Head of caudate nucleus (tissue), 42 donors: ENCODE results near the gene INS.

Experiments
- DNase-seq, 42 donors: peaks; one replicate each; pipeline versions ENCODE4 v3.0.0 to v3.0.0-alpha.2; 2020 to 2021; ENCODE audit warnings: mixed read lengths in 7 of 42
- intact Hi-C: fragments of 100-400 bp; cut with DNase I; formaldehyde crosslinking; loops from one replicate; pipeline ENCODE4 v1.15.0; 2022

INS gene

DNA sequence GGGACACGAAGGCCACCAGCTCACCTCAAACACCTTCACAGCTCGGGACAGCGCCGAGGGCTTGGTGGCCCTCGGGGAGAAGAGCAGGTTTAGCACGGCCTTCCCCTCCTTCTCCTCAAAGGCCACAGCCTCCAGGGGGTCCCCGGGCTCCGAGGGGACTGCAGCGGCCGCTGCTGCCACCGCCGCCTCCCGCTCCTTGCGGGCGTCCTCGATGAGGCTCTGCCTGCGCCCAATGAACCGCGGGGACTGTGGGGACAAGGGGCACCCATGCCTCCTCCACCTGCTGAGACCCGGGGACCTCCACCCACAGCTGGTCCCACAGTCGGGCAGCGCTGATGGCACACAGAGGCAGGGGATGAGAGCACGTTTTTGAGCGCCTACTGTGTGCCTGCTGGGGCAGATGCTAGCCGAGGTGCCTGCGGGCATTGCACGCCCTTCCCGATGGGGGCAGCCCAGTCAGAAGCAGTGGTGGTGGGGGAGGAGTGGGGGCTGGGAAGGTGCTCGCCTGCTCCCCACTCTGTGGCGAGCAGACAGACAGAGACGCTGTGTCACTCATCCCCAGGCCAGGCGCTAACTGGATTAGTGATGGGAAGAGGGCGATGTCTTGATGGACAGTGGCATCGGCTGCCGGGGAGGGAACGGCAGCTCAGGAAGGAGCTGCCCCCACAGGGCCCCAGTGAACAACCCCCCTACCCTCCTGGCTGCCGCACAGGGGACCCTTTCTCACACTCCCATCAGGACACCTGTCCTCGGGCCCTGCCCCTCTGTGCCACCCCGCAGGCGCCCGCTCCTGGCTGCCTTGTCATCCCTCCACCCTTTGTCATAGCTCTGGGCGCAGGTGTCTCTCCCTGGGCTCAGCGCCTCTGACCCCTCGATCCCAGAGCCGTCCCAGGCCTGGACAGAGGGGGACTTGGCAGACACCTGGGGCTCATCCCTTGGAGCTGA is 8.9 kb upstream of the INS start:
- intact Hi-C loops = no loop called here
- DNase-seq = no peak

- intact Hi-C loops = no loop called here
- DNase-seq = no peak
Observed at GRCh38 chr11:2169005-2169378, 8.0 kb upstream of the INS start.

DNA sequence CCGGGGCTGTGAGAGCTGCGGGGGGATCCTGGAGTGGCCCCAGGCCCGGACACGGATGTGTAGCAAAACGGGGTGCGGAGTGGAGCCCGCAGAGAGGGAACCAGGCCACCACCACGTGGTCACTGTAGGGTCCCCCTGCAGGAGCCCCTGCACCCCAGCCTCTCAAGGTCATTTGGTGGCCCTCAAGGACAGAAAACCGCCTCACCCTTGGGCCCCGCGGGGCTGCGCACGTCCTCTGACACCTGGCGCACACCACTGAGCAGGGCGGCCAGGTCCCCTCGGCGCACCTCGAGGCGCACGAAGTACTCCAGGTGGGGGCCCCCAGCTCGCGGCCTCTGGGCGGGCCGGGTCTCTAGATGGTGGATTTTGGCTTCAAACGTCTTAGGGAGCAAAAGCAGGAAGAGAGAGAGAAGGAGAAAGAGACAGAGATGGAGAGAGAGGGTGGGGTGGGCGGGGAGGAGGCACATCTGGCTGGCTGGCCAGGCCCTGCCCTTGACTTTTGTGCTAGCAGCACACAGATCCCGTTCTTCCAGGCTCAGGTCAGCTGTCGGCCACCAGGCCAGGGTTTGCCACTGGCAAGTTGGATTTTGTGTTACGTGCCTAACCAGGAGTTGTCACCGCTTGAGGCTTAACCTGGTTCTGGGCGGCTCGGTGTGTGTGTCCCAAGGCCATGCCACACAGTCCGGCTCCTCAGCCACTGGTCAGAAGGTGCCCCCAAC is 7.4 kb upstream of the INS start:
- DNase-seq = no peak

GRCh38 chr11:2167141-2168045 is 6.4 kb upstream of the INS start:
- intact Hi-C loops = no loop called here

More for the DNA sequence above, 7.4 kb upstream of the INS start:
- intact Hi-C loops = no loop called here

DNA sequence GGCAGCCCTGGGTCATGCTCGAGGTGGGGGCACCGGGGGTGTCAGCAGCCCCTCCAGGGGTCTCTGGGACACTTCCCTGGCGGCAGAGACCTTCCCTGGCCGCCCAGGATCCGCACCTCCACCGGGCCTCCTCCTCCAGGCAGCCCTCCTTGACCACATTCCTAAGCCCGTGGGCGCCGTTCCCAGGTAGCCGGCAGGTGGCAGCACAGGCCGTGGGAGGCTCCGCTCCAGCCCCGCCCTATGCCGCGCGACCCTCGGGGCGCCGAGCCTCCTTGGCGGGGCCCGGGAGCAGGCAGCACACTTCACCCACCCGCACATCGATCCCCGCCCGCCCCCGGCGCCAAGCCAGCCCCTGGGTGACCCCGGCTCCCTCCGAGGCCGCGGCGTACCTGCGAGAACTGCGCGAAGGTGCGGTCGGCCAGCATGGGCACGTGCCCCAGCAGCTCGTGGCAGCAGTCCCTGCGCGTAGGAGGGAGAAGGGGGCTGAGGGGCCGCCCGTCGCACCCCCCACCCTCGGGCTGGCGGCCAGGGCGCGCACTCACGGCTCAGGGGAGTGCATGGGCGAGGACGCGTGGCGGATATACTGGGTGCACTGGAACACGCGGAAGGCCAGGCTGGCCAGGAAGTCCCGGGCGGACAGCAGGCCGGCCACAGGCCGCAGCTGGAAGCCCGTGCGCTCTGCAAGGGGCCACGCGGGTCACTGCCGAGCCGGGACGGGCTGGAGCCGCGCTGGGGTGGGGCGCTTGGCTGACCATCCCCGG is 5.3 kb upstream of the INS start:
- intact Hi-C loops = no loop called here
- peak in 7 of 42 donors; percentile 12 to 62 (median 49) for DNase-seq

More at GRCh38 chr11:2167141-2168045, 6.4 kb upstream of the INS start:
- DNase-seq = no peak

GRCh38 chr11:2165571-2165970 is 4.6 kb upstream of the INS start:
- no peak for DNase-seq
- intact Hi-C loops = no loop called here

DNA sequence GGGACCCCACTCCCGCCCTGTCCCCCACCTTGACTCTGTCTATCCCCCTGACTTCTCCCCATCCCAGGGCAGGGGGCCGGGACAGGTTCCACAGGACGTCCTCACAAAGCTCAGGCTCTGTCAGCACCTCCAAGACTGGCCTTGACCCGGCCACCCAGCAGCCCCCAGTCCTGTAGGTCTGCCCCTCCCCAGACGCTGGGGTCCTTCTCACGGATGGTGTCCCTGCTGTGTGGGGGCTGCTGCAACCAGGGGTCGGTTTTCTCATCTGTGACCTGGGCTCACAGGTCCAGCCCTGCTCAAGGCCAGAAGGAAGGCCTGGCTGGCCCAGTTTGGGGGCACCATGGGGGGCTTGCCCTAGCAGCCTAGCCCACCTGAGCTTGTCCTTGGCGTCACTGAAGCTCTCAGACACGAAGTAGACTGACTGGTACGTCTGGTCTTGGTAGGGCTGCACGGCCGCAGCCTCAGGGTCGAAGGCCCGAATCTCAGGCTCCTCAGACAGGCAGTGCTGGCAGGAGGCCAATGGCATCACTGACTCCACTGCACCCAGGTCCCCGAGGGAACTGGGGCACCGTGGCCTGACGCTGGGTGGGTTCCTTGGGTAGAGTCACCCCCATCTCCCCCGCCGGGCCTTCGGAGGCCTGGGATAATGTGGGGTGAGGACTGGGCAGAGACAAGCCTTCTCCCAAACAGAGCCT is 4.0 kb upstream of the INS start:
- DNase-seq = no peak
- intact Hi-C loops = no loop called here

DNA sequence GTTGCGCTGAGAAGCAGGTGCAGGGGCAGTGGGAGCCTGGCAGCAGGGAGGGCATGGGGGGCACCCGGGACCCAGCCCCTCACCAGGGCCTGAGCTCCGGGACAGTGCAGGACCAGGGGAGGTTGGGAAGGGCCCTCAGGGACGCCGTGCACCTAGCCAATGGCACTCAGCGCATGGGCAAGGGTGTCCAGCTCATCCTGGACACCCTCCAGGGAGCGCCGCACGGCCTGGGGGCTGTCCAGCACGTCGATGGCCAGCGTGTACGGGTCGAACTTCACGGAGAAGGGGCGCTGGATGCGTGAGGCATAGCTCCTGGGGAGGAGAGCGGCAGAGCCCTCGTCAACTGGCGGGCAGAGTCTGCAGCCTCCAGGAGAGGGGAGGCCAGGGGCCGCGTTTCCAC is 3.1 kb upstream of the INS start:
- intact Hi-C loops = no loop called here
- DNase-seq = no peak

DNA sequence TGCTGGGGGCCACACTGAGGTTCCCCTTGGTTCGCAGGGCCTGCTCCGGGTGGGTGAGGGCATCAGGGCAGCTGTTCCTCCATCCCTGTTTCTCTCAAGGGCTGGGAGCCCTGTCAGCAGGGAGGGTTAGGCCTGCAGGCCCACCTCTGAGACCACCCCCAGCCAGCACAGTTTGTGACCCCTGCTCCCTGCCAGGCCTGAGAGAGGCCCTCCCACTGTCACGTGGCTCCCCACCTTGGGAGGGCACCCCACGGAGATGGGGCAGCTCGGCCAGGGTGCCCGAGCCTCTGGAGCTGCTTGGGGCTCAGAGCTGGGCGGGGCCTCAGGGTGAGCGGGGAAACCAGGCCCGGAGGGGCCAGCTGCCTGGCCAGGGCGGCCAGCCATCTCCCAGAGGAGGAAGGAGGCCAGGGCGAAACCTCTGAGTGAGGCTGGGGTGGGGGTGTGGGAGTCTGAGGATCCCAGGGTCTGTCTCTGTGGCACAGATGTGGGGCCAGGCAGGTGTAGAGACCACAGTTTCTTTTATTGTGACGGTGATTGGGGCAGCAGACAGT is 2.5 kb upstream of the INS start:
- intact Hi-C loops = no loop called here
- no peak for DNase-seq

DNA sequence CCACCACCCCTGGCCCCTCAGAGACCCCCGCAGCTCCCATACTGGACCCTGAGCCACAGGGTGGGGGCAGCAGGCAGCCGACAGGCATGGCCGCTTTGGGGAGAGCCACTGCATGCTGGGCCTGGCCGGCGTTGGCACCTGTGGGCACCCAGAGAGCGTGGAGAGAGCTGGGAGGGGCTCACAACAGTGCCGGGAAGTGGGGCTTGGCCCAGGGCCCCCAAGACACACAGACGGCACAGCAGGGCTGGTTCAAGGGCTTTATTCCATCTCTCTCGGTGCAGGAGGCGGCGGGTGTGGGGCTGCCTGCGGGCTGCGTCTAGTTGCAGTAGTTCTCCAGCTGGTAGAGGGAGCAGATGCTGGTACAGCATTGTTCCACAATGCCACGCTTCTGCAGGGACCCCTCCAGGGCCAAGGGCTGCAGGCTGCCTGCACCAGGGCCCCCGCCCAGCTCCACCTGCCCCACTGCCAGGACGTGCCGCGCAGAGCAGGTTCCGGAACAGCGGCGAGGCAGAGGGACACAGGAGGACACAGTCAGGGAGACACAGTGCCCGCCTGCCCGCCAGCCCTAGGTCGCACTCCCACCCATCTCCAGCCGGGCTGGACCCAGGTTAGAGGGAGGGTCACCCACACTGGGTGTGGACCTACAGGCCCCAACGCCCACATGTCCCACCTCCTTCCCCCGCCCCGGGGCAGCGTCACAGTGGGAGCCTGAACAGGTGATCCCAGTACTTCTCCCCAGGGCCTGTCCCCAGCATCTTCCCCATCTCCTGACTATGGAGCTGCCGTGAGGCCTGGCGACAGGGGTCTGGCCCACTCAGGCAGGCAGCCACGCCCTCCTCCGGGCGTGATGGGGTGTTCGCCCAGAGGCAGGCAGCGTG is 1.2 kb downstream of the INS start:
- intact Hi-C loops = loop anchor here (5.0 kb wide), 1 partner anchor 467 kb away; no protein-coding TSS in a partner anchor
- DNase-seq = no peak

DNA sequence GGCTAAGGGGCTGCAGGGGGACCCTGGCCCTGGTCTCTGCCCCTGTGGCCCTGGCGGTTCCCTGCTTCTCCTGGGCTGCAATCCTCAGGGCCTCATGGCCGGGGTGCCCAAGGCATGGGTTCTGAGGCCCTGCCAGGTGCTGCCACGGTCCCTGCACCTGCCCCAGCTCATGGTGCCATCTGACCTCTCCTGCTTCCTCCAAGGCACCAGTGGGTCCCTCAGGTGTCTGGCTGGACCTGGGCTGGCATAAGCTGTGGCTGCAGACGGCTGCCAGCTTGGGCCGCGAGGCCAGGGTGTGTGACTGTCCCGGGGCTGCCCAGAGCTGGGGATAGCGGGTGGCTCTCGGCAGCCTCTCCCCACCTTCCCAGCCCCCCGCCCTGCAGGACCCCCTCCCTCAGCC is 2.0 kb downstream of the INS start:
- DNase-seq = no peak
- intact Hi-C loops = loop anchor here (5.0 kb wide), 1 partner anchor 467 kb away; no protein-coding TSS in a partner anchor

DNA sequence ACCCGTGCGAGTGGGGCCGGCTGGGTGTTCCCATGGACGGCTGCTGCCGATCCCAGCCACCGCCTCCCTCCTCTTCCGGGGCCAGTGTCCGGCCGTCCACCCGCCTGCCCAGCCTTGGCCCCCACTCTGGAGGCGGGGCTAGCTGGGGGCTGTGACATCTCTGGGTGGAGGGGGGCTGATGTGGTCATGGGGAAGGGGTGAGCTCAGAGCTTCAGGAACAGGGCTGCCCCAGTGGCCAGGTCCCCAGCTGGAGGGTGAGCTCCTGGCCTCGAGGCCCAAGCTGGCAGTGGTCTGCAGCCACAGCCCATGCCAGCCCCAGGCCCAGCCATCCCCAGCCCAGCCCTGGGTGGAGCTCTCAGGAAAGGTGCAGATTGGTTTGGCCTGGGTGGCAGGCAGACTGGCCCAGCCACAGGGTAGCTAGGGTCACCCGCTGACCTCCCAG is 2.7 kb downstream of the INS start:
- intact Hi-C loops = loop anchor here (5.0 kb wide), 1 partner anchor 466 kb away; no protein-coding TSS in a partner anchor
- DNase-seq = no peak

DNA sequence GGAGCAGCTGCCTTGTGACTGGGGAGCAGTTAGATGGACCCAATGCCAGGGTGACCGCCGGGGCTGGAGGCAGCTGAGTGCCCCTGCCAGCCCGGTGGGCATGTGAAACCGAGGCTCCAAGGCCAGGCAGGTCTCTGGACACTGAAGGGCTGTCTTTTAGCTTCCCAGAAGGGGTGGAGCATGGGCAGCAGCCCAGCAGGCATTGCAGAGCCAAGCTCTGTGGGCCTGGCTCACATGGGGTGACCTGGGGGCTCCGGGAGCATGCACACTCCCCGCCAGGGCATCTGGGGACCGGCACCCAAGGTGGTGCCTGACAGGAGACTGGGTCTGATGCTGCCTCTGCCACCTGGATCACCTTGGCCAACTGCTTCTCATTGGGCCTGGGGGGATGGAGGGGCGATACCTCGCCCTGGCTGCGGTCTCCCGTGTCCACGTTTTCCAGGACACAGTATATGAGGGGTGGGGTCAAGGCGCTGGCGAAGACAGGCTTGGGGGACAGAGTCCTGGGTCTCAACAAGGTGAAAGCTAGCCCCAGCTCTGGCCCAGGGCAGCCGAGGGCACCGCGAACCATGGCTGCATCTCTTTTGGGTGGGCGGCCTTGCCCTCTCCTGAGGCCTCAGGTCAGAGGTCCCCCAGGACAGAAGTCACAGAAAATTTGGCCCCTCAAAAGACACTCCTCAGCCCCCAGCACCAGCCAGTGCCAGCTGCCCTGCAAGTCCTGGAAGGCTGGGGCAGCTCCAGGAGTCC is 3.5 kb downstream of the INS start:
- peak in 1 of 42 donors; percentile 15 for DNase-seq
- intact Hi-C loops = loop anchor here (5.0 kb wide), 1 partner anchor 465 kb away; no protein-coding TSS in a partner anchor

GRCh38 chr11:2156416-2157182 is 4.4 kb downstream of the INS start:
- intact Hi-C loops = loop anchor here (5.0 kb wide), 1 partner anchor 464 kb away; no protein-coding TSS in a partner anchor
- peak; percentile 44 to 87 (median 72) for DNase-seq

DNA sequence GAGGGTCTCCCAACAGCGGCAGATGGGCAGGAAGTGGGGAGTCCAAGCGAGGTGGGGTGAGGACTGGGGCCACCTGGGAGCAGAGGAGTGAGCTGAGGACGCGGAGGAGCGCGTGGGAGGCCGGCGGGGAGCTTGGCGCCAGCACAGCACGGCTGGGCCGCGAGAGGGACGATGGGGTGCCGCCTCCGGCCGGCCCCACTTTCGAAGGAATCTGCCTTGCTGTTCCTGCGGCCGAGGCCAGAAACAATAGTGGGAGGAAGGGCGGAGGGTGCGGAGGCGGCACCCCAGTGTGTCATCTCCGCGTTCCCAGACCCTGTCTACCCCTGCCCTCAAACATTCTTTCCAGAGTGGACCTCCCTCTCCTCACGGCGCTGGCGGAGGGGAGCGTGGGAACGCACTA is 5.5 kb downstream of the INS start:
- intact Hi-C loops = loop anchor here (5.0 kb wide), 1 partner anchor 463 kb away; no protein-coding TSS in a partner anchor
- DNase-seq = no peak
